Aorta (tissue), 5 donors: ENCODE data around the gene C22orf42. TPM values are rescaled to one million over a fixed set of nuclear protein-coding genes. Genes with fewer than 3 reads are reported as not detected.
"Not testable (repeated sequence)": the region's sequence is repeated elsewhere in the genome, so short reads cannot be mapped to it uniquely, and the experiment has no call there.

ENCODE experiments used
- ATAC-seq: fragments of 200-7000 bp; cut with Tn5 transposase; one replicate; pipeline ENCODE4 v1.9.1; 2022; ENCODE audit warnings: moderate library complexity; ENCODE audit not compliant: low FRiP score
- DNase-seq, 2 donors: peaks; one replicate each; pipeline ENCODE4 v3.0.0-alpha.2; 2020
- H3K27ac ChIP-seq, 2 donors: one replicate each; pipeline ENCODE4 v1.5.1; 2013; ENCODE audit warnings: low read length in 2 of 2, mild to moderate bottlenecking in 2 of 2, moderate library complexity in 2 of 2, control low read depth in 1 of 2, inconsistent platforms in 1 of 2, low read depth in 1 of 2
- H3K27me3 ChIP-seq, 2 donors: one replicate each; pipeline ENCODE4 v1.6.1; 2013; ENCODE audit warnings: control low read depth in 1 of 2, low read length in 1 of 2, mild to moderate bottlenecking in 1 of 2, moderate library complexity in 1 of 2; ENCODE audit not compliant: insufficient read depth in 2 of 2, control insufficient read depth in 1 of 2
- H3K36me3 ChIP-seq, 2 donors: one replicate each; pipeline ENCODE4 v1.6.1; 2013; ENCODE audit warnings: control low read depth in 1 of 2, low read length in 1 of 2, mild to moderate bottlenecking in 1 of 2; ENCODE audit not compliant: insufficient read depth in 2 of 2, control insufficient read depth in 1 of 2
- H3K4me1 ChIP-seq, 2 donors: one replicate each; pipeline ENCODE4 v1.6.1; 2013; ENCODE audit warnings: low read length in 2 of 2, control low read depth in 1 of 2, mild to moderate bottlenecking in 1 of 2, moderate library complexity in 1 of 2; ENCODE audit not compliant: insufficient read depth in 2 of 2, control insufficient read depth in 1 of 2
- H3K4me3 ChIP-seq, 2 donors: one replicate each; pipeline ENCODE4 v1.5.1; 2013; ENCODE audit warnings: low read length in 2 of 2, control low read depth in 1 of 2, mild to moderate bottlenecking in 1 of 2
- H3K9me3 ChIP-seq: one replicate; pipeline ENCODE4 v1.6.1; 2013; ENCODE audit warnings: mild to moderate bottlenecking, low read length; ENCODE audit not compliant: control insufficient read depth
- WGBS, 2 donors: extraction: QIAGEN DNeasy Blood & Tissue Kit; methylation state at CpG; one replicate each; pipeline ENCODE4 v1.1.7; 2013; 5-methylcytosine and 5-hydroxymethylcytosine counted together
- intact Hi-C, 2 donors: fragments of 100-400 bp; cut with DNase I; formaldehyde crosslinking; loops; one replicate each; pipeline versions ENCODE4 v1.14.2 to v1.15.0; 2022
- polyA plus RNA-seq, 2 donors: library from polyadenylated mRNA; stranded (reverse); fragments of 200-250 nt; gene quantifications; one replicate each; pipeline ENCODE4 v1.2.3, GENCODE V29; 2013
- total RNA-seq, 2 donors: library from RNA; stranded (reverse); fragmentation: NEBNext Ultra II Directional; extraction: Animal tissue kit (Norgen Biotek cat#: 25700); gene quantifications; one replicate each; pipeline ENCODE4 v1.2.1, GENCODE V29; 2021
- donor health status: healthy with polysubstance abuse.
- donor health status: Bipolar disorder and iron deficiency.
- donor health status: DM: no; HTN: no; CAD: no.
- donor health status: DM: no; HTN: no; CAD: no.
- donor health status: DM: yes; HTN: yes; CAD: no.

The C22orf42 gene
- total and polyA plus RNA-seq, 4 donors: not detected

DNA sequence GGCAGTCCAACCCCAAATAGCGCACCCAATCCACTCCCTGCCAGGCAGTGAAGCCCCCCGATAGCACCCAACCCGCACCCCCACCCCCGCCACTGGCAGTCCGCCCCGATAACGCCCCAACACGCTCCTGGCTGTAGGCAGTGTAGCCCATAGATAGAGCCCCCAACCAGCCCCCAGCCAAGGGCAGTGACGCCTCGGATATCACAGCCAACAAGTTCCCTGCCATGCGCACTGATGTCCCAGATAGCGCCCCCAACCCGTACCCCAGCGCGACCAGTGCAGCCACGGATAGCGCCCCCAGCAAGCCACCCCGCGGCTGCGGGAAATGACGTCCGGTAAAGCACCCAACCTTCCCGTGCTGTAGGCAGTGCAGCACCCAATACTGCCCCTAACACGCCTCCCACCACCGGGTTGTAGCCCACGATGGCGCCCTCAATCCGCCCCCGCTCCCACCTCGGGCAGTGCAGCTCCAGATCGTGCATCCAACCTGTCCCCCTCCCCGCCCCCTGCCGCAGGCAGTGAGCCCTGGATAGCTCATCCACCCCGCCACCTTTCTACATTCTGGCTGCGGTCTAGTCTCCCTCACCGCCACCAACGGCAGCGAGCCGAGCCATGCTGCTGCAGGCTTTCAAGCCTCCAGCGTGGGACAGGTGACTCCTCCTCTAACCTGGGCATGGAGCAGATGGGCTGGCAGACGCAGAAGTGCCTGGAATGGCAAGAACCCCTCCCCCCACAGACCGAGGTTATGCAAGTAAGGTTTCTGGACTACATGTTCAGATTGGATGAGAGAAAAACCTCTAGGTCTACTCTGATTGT, 45.1 kb upstream of the C22orf42 start:
- H3K9me3 ChIP-seq: no peaks in the 10 kb centered on the region
- no peak overlapping the region for H3K27ac ChIP-seq
- no peaks in the 10 kb centered on the region for H3K4me1 ChIP-seq
- no peaks in the 10 kb centered on the region for H3K27me3 ChIP-seq
- WGBS, 2 donors: 29 to 59% methylated on average over 42 of the region's 42 CpGs
- no peak for DNase-seq
- ATAC-seq: no peak
- no peak overlapping the region for H3K4me3 ChIP-seq
- intact Hi-C loops: no loop called here
- no peaks in the 10 kb centered on the region for H3K36me3 ChIP-seq

- no peaks in the 10 kb centered on the region for H3K36me3 ChIP-seq
- no peak overlapping the region for H3K4me3 ChIP-seq
- no peaks in the 10 kb centered on the region for H3K27me3 ChIP-seq
- H3K27ac ChIP-seq: no peak overlapping the region
- intact Hi-C loops: no loop called here
- DNase-seq: no peak
- WGBS, 2 donors: 21 to 53% methylated on average over 41 to 53 of the region's 53 CpGs
- ATAC-seq: peak; percentile 28
- H3K4me1 ChIP-seq: no peaks in the 10 kb centered on the region
- H3K9me3 ChIP-seq: no peaks in the 10 kb centered on the region
These were observed 44.3 kb upstream of the C22orf42 start for GRCh38 chr22:32203181-32204039.

- Histone ChIP-seq H3K9me3 (no peaks in the 10 kb centered on the region), H3K36me3 (no peaks in the 10 kb centered on the region), H3K27me3 (no peaks in the 10 kb centered on the region), H3K4me1 (no peaks in the 10 kb centered on the region), H3K4me3 (no peak overlapping the region), H3K27ac (no peak overlapping the region)
- ATAC-seq (no peak), DNase-seq (no peak)
- 2 to 21% methylated on average over 28 to 29 of the region's 29 CpGs for WGBS, 2 donors
- intact Hi-C loops: no loop called here
These were observed 43.6 kb upstream of the C22orf42 start for GRCh38 chr22:32202539-32203180.

DNA sequence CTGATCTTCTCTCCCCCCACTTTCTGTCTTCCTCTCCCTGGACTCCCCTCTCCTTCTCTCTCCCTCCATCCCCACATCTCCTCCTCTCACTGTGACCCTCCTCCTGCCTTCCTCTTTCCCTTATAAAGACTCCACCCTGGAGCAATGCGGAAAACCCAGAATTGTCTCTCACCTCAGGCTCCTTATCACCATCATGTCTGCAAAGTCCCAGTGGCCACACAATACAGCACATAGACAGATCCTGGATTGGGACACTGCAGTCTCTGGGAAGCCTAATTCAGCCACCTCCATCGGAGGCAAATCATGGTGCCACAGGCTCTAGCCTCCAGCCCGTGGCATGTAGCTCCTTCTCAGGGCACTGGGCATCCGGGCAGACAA, 43.0 kb upstream of the C22orf42 start:
- Histone ChIP-seq H3K36me3 (no peaks in the 10 kb centered on the region), H3K4me3 (no peak overlapping the region), H3K27ac (no peak overlapping the region), H3K4me1 (no peaks in the 10 kb centered on the region), H3K9me3 (no peaks in the 10 kb centered on the region), H3K27me3 (no peaks in the 10 kb centered on the region)
- 23 to 29% methylated on average over 4 of the region's 4 CpGs for WGBS, 2 donors
- DNase-seq (no peak), ATAC-seq (no peak)
- intact Hi-C loops: no loop called here

DNA sequence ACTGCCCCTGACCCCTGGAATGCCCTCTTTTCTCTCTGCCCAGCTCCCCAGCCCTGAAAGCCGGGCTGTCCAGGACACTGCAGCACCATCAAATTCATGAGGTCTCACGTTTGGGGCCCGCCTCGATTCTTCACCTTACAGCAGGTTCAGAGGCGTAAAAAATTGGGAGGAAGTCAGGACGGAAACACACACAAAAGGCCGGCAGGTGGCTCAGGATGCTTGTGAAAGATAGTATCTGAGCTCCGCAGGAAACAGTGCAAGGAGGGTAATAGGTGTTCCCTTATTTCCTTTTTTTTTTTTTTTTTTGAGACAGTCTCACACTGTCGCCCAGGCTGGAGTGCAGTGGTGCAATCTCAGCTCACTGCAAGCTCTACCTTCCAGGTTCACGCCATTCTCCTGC, 41.6 kb upstream of the C22orf42 start:
- intact Hi-C loops: no loop called here
- Histone ChIP-seq H3K36me3 (no peaks in the 10 kb centered on the region), H3K9me3 (no peaks in the 10 kb centered on the region), H3K4me1 (no peaks in the 10 kb centered on the region), H3K4me3 (no peak overlapping the region), H3K27ac (no peak overlapping the region), H3K27me3 (no peaks in the 10 kb centered on the region)
- WGBS, 2 donors: 74 to 76% methylated on average over 10 of the region's 10 CpGs
- DNase-seq (no peak), ATAC-seq (no peak)

DNA sequence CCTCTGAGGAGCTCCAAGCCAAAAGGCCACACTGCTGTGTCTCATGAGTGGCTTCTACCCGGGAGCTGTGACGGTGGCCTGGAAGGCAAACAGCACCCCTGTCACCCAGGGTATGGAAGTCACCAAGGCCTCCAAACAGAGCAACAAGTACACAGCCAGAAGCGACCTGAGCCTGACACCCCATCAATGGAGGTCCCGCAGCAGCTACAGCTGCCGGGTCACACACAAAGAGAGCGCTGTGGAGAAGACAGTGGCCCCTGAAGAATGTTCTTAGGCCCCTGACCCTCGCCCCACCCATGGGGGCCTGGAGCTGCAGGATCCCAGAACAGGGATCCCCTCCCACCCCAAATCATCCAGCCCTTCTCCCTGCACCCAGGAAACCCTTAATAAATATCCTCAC, 40.9 kb upstream of the C22orf42 start:
- intact Hi-C loops: no loop called here

DNA sequence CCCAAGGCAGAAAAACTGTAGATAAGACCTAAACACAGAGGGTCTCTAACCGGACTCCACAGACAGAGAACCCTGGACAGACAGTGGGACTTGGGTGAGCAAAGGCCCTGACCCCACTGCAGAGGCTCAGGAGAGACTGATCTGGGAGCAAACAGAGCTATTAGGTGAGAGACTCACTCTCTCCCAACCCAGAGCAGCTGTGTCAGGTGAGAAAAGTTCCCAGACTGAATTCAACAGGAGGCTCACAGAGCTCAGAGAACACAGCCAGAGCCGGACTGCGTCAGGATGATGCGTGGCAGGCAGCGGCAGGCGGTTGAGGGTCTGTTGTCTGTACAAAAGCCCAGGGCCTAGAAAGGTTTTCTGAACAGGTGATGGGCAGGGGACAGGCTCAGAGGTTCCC, 40.2 kb upstream of the C22orf42 start:
- Histone ChIP-seq H3K4me3 (no peak overlapping the region), H3K27ac (no peak overlapping the region), H3K27me3 (no peaks in the 10 kb centered on the region), H3K4me1 (no peaks in the 10 kb centered on the region), H3K9me3 (no peaks in the 10 kb centered on the region), H3K36me3 (no peaks in the 10 kb centered on the region)
- no peak for DNase-seq
- intact Hi-C loops: no loop called here
- ATAC-seq: no peak
- 87 to 93% methylated on average over 6 of the region's 6 CpGs for WGBS, 2 donors

More for the DNA sequence above, 40.9 kb upstream of the C22orf42 start:
- no peaks in the 10 kb centered on the region for H3K9me3 ChIP-seq
- ATAC-seq: no peak
- H3K4me1 ChIP-seq: no peaks in the 10 kb centered on the region
- WGBS, 2 donors: 71 to 77% methylated on average over 7 of the region's 7 CpGs
- H3K27ac ChIP-seq: no peak overlapping the region
- H3K4me3 ChIP-seq: no peak overlapping the region
- no peaks in the 10 kb centered on the region for H3K27me3 ChIP-seq
- no peaks in the 10 kb centered on the region for H3K36me3 ChIP-seq
- no peak for DNase-seq

DNA sequence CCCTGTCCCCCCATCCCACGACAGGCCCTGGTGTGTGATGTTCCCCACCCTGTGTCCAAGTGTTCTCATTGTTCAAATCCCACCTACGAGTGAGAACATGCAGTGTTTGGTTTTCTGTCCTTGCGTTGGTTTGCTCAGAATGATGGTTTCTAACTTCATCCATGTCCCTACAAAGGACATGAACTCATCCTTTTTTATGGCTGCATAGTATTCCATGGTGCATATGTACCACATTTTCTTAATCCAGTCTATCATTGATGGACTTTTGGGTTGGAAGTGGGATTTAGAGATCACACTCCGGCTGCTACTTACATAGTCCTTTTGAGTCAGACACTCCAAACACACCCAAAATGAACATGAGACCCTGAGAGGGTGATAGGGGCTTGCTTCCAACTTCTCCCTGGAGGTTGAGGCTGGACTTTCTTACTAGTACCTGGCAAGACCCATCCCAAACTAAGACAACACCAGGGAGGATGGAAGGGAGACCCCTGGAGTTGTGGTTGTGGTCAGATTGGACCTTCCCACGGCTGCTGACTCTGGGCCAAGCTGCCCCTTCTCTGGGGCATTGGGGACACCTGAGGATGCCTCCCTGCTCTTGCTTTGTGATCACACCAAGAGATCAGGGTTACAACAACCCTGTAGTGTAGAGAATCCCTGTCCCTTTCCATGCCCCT, 38.6 kb upstream of the C22orf42 start:
- not testable (repeated sequence) for ATAC-seq

More for the DNA sequence above, 38.6 kb upstream of the C22orf42 start:
- DNase-seq, H3K4me1 ChIP-seq, H3K27me3 ChIP-seq, H3K36me3 ChIP-seq, H3K9me3 ChIP-seq, H3K4me3 ChIP-seq, intact Hi-C loops, H3K27ac ChIP-seq: not testable (repeated sequence)
- 80 to 85% methylated on average over 5 of the region's 5 CpGs for WGBS, 2 donors
